ENCODE results near the gene SLC26A2. TPM values are rescaled to one million over a fixed set of nuclear protein-coding genes. Genes with fewer than 3 reads are reported as not detected.

SLC26A2 gene
- total RNA-seq (ENCODE audit: low replicate concordance), result 7.8 and 17.4 TPM in 2 replicates
- long read RNA-seq, full-length matches to known transcripts, result 16 of 19 reads
- long read RNA-seq, partial matches to known transcripts, result 2 of 19 reads
- long read RNA-seq, other reads (novel, unspliced or antisense), result 1 of 19 reads

- peak; percentile 95 for DNase-seq (ENCODE audit: extremely low spot score, unreplicated experiment)
- Mint-ChIP-seq H3K36me3 (no peaks in the 10 kb centered on the region), H3K4me3 (peak within 1 kb of the TSS; percentile 95), H3K9me3 (no peaks in the 10 kb centered on the region), H3K27me3 (no peaks in the 10 kb centered on the region), H3K27ac (peak within 1 kb of the TSS; percentile 96), H3K4me1 (ENCODE audit: unreplicated experiment) (peaks cover 25% of the 10 kb centered on the region)
- peak; percentile 28 for TF ChIP-seq CTCF (conservative IDR thresholded peaks at IDR 0.05)
Observed at GRCh38 chr5:149960272-149961185, at the start of gene SLC26A2. Gene SLC26A2 (plus strand): TSS chr5:149960758. CDS start chr5:149977653, 16,895 bp downstream.

- DNase-seq (ENCODE audit: extremely low spot score, unreplicated experiment), result no peak
- no peaks in the 10 kb centered on the region for H3K36me3 Mint-ChIP-seq
- H3K27ac Mint-ChIP-seq, result no peak overlapping the region
- no peaks in the 10 kb centered on the region for H3K9me3 Mint-ChIP-seq
- no peak overlapping the region for H3K4me3 Mint-ChIP-seq
- peaks cover 11% of the 10 kb centered on the region for H3K4me1 Mint-ChIP-seq (ENCODE audit: unreplicated experiment)
- TF ChIP-seq CTCF (conservative IDR thresholded peaks at IDR 0.05), result no peak
- peaks cover 3% of the 10 kb centered on the region for H3K27me3 Mint-ChIP-seq
Observed at GRCh38 chr5:149911031-149911430, 49.5 kb upstream of the SLC26A2 start.

GRCh38 chr5:149912226-149912871, 48.2 kb upstream of the SLC26A2 start:
- H3K4me3 Mint-ChIP-seq, result no peak overlapping the region
- no peak for TF ChIP-seq CTCF (conservative IDR thresholded peaks at IDR 0.05)
- H3K4me1 Mint-ChIP-seq (ENCODE audit: unreplicated experiment), result peaks cover 19% of the 10 kb centered on the region
- no peaks in the 10 kb centered on the region for H3K9me3 Mint-ChIP-seq
- no peaks in the 10 kb centered on the region for H3K36me3 Mint-ChIP-seq
- DNase-seq (ENCODE audit: extremely low spot score, unreplicated experiment), result no peak
- no peak overlapping the region for H3K27ac Mint-ChIP-seq
- peaks cover 3% of the 10 kb centered on the region for H3K27me3 Mint-ChIP-seq

GRCh38 chr5:149913436-149914419, 46.8 kb upstream of the SLC26A2 start:
- Mint-ChIP-seq H3K27me3 (peaks cover 3% of the 10 kb centered on the region), H3K4me3 (no peak overlapping the region), H3K36me3 (no peaks in the 10 kb centered on the region), H3K4me1 (ENCODE audit: unreplicated experiment) (peaks cover 19% of the 10 kb centered on the region), H3K27ac (peak overlapping the region; percentile 1), H3K9me3 (no peaks in the 10 kb centered on the region)
- DNase-seq (ENCODE audit: extremely low spot score, unreplicated experiment), result no peak
- TF ChIP-seq CTCF (conservative IDR thresholded peaks at IDR 0.05), result no peak
